Suprapubic skin (tissue), 4 donors: ENCODE measurements around the gene RAP1GAP. TPM values are rescaled to one million over a fixed set of nuclear protein-coding genes. Genes with fewer than 3 reads are reported as not detected.

ENCODE experiments used
- DNase-seq, 2 donors: peaks; one replicate each; pipeline ENCODE4 v3.0.0-alpha.2; 2019; ENCODE audit warnings: low spot score in 2 of 2
- H3K27ac ChIP-seq: fragments of 200-600 bp; sonication (generic); one replicate; pipeline ENCODE4 v1.5.1; 2019
- H3K27me3 ChIP-seq: fragments of 200-600 bp; sonication (generic); one replicate; pipeline ENCODE4 v1.5.1; 2019
- H3K36me3 ChIP-seq: fragments of 200-600 bp; sonication (generic); one replicate; pipeline ENCODE4 v1.5.1; 2019
- H3K4me1 ChIP-seq: fragments of 200-600 bp; sonication (generic); one replicate; pipeline ENCODE4 v1.5.1; 2019
- H3K4me3 ChIP-seq: fragments of 200-600 bp; sonication (generic); one replicate; pipeline ENCODE4 v1.5.1; 2019; ENCODE audit warnings: mild to moderate bottlenecking
- H3K9me3 ChIP-seq: fragments of 200-600 bp; sonication (generic); one replicate; pipeline ENCODE4 v1.5.1; 2019
- CTCF ChIP-seq, 2 donors: fragments of 200-600 bp in 1 of 2; fragments of 450-650 bp in 1 of 2; sonication (generic) in 1 of 2; IDR thresholded peaks; one replicate each; pipeline ENCODE4 v1.5.1; 2016 to 2019; ENCODE audit warnings: antibody characterized with exemption in 2 of 2, mild to moderate bottlenecking in 1 of 2, moderate library complexity in 1 of 2
- EP300 ChIP-seq: sonication (generic); formaldehyde crosslinking; IDR thresholded peaks from one replicate; pipeline ENCODE4 v1.6.1; 2017; ENCODE audit warnings: antibody characterized with exemption
- POLR2A ChIP-seq, 2 donors: fragments of 450-650 bp; IDR thresholded peaks; one replicate each; pipeline ENCODE4 v1.6.1; 2017; ENCODE audit warnings: antibody characterized with exemption in 2 of 2, mild to moderate bottlenecking in 2 of 2, moderate library complexity in 2 of 2
- POLR2AphosphoS5 ChIP-seq, 3 donors: sonication (generic); formaldehyde crosslinking; IDR thresholded peaks; one replicate each; pipeline ENCODE4 v1.6.1; 2017; ENCODE audit warnings: antibody characterized with exemption in 3 of 3
- WGBS: methylation state at CpG from one replicate; pipeline ENCODE4 v1.1.5; 2018; 5-methylcytosine and 5-hydroxymethylcytosine counted together
- total RNA-seq, 4 donors: library from RNA; depleted of rRNA; stranded (reverse); fragments of >200 nt; gene quantifications; one replicate each; pipeline ENCODE4 v1.1.0, GENCODE V29; 2016

Gene RAP1GAP
- total RNA-seq, 4 donors from 2014 or later: 1.5 to 4.9 (median 3.6) TPM

GRCh38 chr1:21587602-21587953 is 81.6 kb downstream of the RAP1GAP start:
- Histone ChIP-seq H3K36me3 (no peaks in the 10 kb centered on the region), H3K9me3 (no peaks in the 10 kb centered on the region), H3K27ac (no peak overlapping the region), H3K27me3 (peaks cover 36% of the 10 kb centered on the region), H3K4me1 (peaks cover 34% of the 10 kb centered on the region), H3K4me3 (no peak overlapping the region)
- TF ChIP-seq EP300 (no peak), POLR2AphosphoS5 (IDR thresholded peaks at IDR 0.05) (no peak), POLR2A (IDR thresholded peaks at IDR 0.05) (no peak), CTCF (IDR thresholded peaks at IDR 0.05) (no peak)
- WGBS: 80% methylated on average over 1 of the region's 5 CpGs
- no peak for DNase-seq

- H3K27me3 ChIP-seq: peaks cover 36% of the 10 kb centered on the region
- no peak for DNase-seq
- H3K27ac ChIP-seq: no peak overlapping the region
- no peaks in the 10 kb centered on the region for H3K36me3 ChIP-seq
- 22% methylated on average over 20 of the region's 24 CpGs for WGBS
- peaks cover 34% of the 10 kb centered on the region for H3K4me1 ChIP-seq
- no peaks in the 10 kb centered on the region for H3K9me3 ChIP-seq
- TF ChIP-seq POLR2A (IDR thresholded peaks at IDR 0.05) (no peak), EP300 (no peak), CTCF (IDR thresholded peaks at IDR 0.05) (no peak), POLR2AphosphoS5 (IDR thresholded peaks at IDR 0.05) (no peak)
- no peak overlapping the region for H3K4me3 ChIP-seq
These were observed 82.1 kb downstream of the RAP1GAP start for GRCh38 chr1:21586846-21587601.

GRCh38 chr1:21586222-21586621 is 82.9 kb downstream of the RAP1GAP start:
- Histone ChIP-seq H3K4me3 (no peak overlapping the region), H3K27ac (no peak overlapping the region), H3K36me3 (no peaks in the 10 kb centered on the region), H3K4me1 (peaks cover 33% of the 10 kb centered on the region), H3K9me3 (no peaks in the 10 kb centered on the region), H3K27me3 (peaks cover 30% of the 10 kb centered on the region)
- TF ChIP-seq EP300 (no peak), POLR2AphosphoS5 (IDR thresholded peaks at IDR 0.05) (no peak), POLR2A (IDR thresholded peaks at IDR 0.05) (no peak)
- no peak for DNase-seq
- WGBS: 45% methylated on average over 12 of the region's 12 CpGs

- 79% methylated on average over 9 of the region's 9 CpGs for WGBS
- Histone ChIP-seq H3K4me1 (peaks cover 22% of the 10 kb centered on the region), H3K4me3 (no peak overlapping the region), H3K27me3 (peaks cover 19% of the 10 kb centered on the region), H3K9me3 (no peaks in the 10 kb centered on the region), H3K27ac (no peak overlapping the region), H3K36me3 (no peaks in the 10 kb centered on the region)
- no peak for DNase-seq
- TF ChIP-seq POLR2A (IDR thresholded peaks at IDR 0.05): no peak
- TF ChIP-seq POLR2AphosphoS5 (IDR thresholded peaks at IDR 0.05): no peak
- no peak for TF ChIP-seq EP300
- TF ChIP-seq CTCF (IDR thresholded peaks at IDR 0.05): no peak
These were observed 84.1 kb downstream of the RAP1GAP start for GRCh38 chr1:21585037-21585436.

GRCh38 chr1:21584096-21584495 is 85.1 kb downstream of the RAP1GAP start:
- H3K36me3 ChIP-seq: no peaks in the 10 kb centered on the region
- no peak overlapping the region for H3K4me3 ChIP-seq
- 58% methylated on average over 10 of the region's 10 CpGs for WGBS
- H3K27me3 ChIP-seq: peaks cover 17% of the 10 kb centered on the region
- TF ChIP-seq POLR2AphosphoS5 (IDR thresholded peaks at IDR 0.05) (no peak), POLR2A (IDR thresholded peaks at IDR 0.05) (no peak), EP300 (no peak), CTCF (IDR thresholded peaks at IDR 0.05) (no peak)
- H3K4me1 ChIP-seq: peaks cover 21% of the 10 kb centered on the region
- no peaks in the 10 kb centered on the region for H3K9me3 ChIP-seq
- no peak for DNase-seq
- H3K27ac ChIP-seq: no peak overlapping the region
